ENCODE measurements around the gene IL4I1. TPM values are rescaled to one million over a fixed set of nuclear protein-coding genes. Genes with fewer than 3 reads are reported as not detected.

The IL4I1 gene
- total RNA-seq, 6 donors from 2014 or later: 0.44 to 7.3 (median 2.1) TPM

DNA sequence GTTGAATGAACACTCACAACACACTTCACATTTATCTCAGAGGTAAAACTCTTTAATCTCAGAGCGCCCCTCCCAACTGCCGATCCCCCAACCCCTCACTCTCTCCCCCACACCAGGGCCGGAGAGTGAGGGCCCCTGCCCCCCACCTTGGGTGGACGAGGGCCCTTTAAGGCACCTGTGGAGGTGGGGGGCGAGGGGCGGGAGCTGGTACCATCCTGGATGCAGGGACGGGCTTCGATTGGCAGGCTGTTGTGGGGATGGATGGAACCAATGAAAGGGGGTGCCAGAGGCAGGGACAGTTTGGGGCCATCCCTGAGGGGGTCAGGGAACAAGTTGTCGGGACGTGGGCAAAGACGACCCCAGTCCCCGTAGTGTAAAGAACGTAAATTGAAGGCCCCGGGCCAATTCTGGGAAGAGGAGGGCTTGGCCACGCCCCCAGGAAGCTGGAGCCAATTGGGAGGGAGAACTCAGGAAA is 27.6 kb downstream of the IL4I1 start:
- DNase-seq (peak in 1 of 2 donors; percentile 76), ATAC-seq (ENCODE audit: low FRiP score in 2 of 2) (peak; percentile 0 to 2)
- Histone ChIP-seq H3K4me1 (peaks cover 44 to 53% (median 47%) of the 10 kb centered on the region in 4 donors), H3K9me3 (no peaks in the 10 kb centered on the region), H3K27ac (peak overlapping the region; percentile 88 to 94 (median 93)), H3K36me3 (peaks cover 0 to 26% (median 10%) of the 10 kb centered on the region in 4 donors), H3K27me3 (no peaks in the 10 kb centered on the region), H3K4me3 (peak overlapping the region in 3 of 4 donors; percentile 53 to 78 (median 53))
- TF ChIP-seq, protein P1, sequence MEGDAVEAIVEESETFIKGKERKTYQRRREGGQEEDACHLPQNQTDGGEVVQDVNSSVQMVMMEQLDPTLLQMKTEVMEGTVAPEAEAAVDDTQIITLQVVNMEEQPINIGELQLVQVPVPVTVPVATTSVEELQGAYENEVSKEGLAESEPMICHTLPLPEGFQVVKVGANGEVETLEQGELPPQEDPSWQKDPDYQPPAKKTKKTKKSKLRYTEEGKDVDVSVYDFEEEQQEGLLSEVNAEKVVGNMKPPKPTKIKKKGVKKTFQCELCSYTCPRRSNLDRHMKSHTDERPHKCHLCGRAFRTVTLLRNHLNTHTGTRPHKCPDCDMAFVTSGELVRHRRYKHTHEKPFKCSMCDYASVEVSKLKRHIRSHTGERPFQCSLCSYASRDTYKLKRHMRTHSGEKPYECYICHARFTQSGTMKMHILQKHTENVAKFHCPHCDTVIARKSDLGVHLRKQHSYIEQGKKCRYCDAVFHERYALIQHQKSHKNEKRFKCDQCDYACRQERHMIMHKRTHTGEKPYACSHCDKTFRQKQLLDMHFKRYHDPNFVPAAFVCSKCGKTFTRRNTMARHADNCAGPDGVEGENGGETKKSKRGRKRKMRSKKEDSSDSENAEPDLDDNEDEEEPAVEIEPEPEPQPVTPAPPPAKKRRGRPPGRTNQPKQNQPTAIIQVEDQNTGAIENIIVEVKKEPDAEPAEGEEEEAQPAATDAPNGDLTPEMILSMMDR (IDR thresholded peaks at IDR 0.05): no peak
- TF ChIP-seq POLR2AphosphoS5 (IDR thresholded peaks at IDR 0.05): peak in 1 of 2 donors; percentile 30
- WGBS, 2 donors: 3% methylated on average over 15 of the region's 15 CpGs

DNA sequence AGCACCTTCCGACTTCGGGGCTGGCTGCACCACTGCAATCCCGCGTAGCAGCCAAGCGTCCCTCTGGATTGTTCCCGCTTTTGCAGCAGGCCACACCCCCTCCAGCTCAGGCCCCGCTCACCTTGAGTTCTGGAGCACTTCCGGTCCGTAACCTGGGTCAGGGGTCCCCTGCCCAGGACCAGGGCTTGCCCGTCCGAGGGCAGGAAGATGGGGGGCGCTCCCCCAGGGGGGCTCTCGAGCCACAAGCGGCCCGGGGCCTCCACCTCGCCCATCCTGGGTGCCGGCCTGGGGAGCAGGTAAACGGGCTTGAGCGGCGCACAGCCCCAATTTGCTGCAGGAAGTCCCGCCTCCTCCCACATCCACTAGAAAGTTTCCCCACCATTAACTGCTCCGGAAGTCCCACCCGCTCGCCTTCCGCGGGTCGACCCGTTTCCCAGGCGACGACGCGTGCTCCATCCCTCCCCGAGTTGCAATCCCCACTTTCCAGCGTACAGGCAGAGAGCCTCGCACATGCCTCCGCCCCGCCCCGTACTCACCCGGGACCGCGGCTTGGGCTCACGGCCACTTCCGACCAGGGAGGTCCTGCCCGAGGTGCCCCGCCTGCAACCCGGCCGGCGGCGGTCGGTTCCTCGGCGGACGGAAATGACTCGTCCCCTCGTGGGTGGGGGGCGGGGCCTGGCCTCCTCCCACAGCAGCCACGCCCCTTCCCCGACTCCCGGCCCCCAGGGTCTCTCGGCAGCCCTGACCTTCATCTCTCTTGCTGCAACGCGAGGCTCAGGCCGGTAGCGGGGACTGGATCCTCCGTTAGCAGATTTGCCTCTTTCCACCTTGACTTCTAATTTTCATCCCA is 29.5 kb downstream of the IL4I1 start, which contains the start of gene PNKP:
TSS of gene PNKP (minus strand) at position 644 of the 850 bp plus-strand sequence. CDS start at position 272, 372 bp downstream.
- WGBS, 2 donors: 1% methylated on average over 35 to 42 of the region's 65 CpGs
- peaks cover 0 to 37% (median 24%) of the 10 kb centered on the region in 4 donors for H3K36me3 ChIP-seq
- H3K9me3 ChIP-seq: no peaks in the 10 kb centered on the region
- H3K4me3 ChIP-seq: peak within 1 kb of the TSS; percentile 66 to 89 (median 82)
- ATAC-seq (ENCODE audit: low FRiP score in 2 of 2): peak; percentile 85 to 86
- H3K27ac ChIP-seq: peak within 1 kb of the TSS; percentile 88 to 94 (median 93)
- H3K4me1 ChIP-seq: peaks cover 44 to 51% (median 47%) of the 10 kb centered on the region in 4 donors
- peak; percentile 91 to 95 for TF ChIP-seq POLR2AphosphoS5 (IDR thresholded peaks at IDR 0.05)
- TF ChIP-seq EP300 (IDR thresholded peaks at IDR 0.05): peak in 1 of 4 donors; percentile 50
- TF ChIP-seq, protein P1 (IDR thresholded peaks at IDR 0.05): peak in 2 of 6 experiments; percentile 13 to 18
- peak in 3 of 4 donors; percentile 33 to 87 (median 75) for TF ChIP-seq POLR2A (IDR thresholded peaks at IDR 0.05)
- peak; percentile 89 to 97 for DNase-seq
- H3K27me3 ChIP-seq: no peaks in the 10 kb centered on the region

DNA sequence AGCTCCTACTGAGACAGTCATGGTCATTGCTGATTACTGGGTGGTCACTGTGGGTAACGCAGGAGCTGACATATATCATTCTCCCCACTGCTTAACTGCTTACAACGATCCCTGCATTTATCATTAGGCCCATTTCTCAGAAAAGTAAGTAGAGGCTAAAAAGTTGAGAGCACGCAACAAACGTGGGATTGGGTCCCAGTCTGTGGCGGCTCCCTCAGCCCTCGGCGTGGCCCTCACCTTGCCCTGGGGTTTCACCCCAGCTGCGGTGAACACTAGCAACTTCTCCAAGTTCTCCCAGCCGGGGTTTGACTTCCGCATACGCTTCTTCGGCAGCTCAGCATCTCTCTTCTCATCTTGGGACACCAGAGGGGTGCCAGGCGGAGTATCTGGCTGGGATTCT is 31.8 kb downstream of the IL4I1 start:
- no peak for ATAC-seq (ENCODE audit: low FRiP score in 2 of 2)
- WGBS, 2 donors: 94 to 95% methylated on average over 13 of the region's 13 CpGs
- H3K4me3 ChIP-seq: no peak overlapping the region
- TF ChIP-seq POLR2AphosphoS5 (IDR thresholded peaks at IDR 0.05) (no peak), EP300 (IDR thresholded peaks at IDR 0.05) (no peak), POLR2A (IDR thresholded peaks at IDR 0.05) (no peak)
- TF ChIP-seq, protein P1 (IDR thresholded peaks at IDR 0.05): no peak
- H3K27me3 ChIP-seq: no peaks in the 10 kb centered on the region
- peaks cover 32 to 44% (median 42%) of the 10 kb centered on the region in 4 donors for H3K4me1 ChIP-seq
- peak overlapping the region in 2 of 4 donors; percentile 53 to 94 for H3K27ac ChIP-seq
- DNase-seq: peak in 1 of 2 donors; percentile 52
- H3K36me3 ChIP-seq: peaks cover 7 to 51% (median 41%) of the 10 kb centered on the region in 4 donors
- no peaks in the 10 kb centered on the region for H3K9me3 ChIP-seq

DNA sequence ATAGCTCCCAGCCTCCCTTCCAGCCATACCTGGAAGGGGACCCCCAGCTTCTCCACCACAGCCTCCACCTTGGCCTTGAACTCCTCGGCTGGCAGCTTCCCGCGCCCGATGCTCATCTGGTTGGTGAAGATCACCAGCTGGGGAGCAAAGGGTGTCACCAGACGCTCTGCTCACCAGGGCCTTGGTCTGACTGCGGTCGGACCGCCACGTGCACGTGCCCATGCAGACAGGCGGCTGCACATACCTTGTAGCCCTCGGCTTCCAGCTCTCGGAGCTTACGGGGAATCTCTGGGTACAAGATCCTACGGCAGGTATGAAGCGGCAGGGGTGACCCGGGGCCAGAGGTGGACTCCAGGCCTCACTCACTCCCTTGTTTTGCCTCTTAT is 32.8 kb downstream of the IL4I1 start:
- H3K36me3 ChIP-seq: peaks cover 7 to 60% (median 48%) of the 10 kb centered on the region in 4 donors
- H3K9me3 ChIP-seq: no peaks in the 10 kb centered on the region
- ATAC-seq (ENCODE audit: low FRiP score in 2 of 2) (no peak), DNase-seq (peak in 1 of 2 donors; percentile 70)
- H3K27me3 ChIP-seq: no peaks in the 10 kb centered on the region
- TF ChIP-seq, protein P1 (IDR thresholded peaks at IDR 0.05): no peak
- TF ChIP-seq EP300 (IDR thresholded peaks at IDR 0.05) (no peak), POLR2AphosphoS5 (IDR thresholded peaks at IDR 0.05) (no peak), POLR2A (IDR thresholded peaks at IDR 0.05) (no peak)
- no peak overlapping the region for H3K27ac ChIP-seq
- 91 to 95% methylated on average over 17 of the region's 17 CpGs for WGBS, 2 donors
- peaks cover 28 to 40% (median 39%) of the 10 kb centered on the region in 4 donors for H3K4me1 ChIP-seq
- H3K4me3 ChIP-seq: no peak overlapping the region
